Femur (tissue), 1 donor: ENCODE data around the gene TGFB3.

Experiments used
- DNase-seq: peaks from one replicate; pipeline ENCODE4 v3.0.0-alpha.2; 2017

Gene TGFB3

DNA sequence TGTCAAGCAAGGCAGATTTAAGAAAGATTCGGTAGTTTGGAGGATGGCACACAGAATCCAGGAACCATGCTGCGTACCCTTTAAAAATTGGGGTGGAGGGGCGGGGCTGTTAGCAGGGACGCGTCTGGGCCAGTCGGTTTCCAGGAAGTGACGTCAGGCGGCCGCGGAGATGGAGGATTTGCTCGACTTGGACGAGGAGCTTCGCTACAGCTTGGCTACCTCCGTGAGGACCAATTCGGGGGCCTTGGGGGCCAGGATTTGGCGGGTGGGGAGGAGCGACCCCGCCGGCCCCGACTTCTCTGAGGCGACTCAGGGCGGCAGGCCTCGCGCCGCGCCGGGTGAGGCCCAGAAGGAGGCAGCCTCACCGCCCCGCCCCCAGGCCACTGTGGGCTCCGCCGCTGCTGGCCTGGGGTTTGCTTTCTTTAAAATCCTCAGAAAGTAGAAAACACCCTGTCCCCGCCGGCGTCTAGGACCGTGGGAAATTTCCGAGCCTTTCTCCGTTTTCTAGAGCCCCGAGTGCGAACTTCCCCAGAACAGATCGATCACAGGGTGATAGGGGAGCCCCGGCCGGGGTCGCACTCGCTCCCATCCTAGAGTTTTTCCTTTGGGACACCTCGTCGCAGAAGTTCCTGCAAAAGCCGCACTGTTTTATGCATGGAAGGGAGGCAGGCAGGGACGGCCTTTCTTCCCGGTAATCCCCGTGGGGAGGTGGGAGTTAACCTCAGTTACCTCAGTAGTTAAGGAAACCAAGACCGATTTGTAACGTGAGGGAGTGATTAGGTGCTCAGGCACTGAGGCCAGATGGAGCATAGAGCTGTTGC is 4.0 kb upstream of the TGFB3 start, which contains the start of gene IFT43:
TSS of gene IFT43 (plus strand) at position 146 of the 821 bp plus-strand sequence. CDS start at position 170, 24 bp downstream.
- peak; percentile 96 for DNase-seq

DNA sequence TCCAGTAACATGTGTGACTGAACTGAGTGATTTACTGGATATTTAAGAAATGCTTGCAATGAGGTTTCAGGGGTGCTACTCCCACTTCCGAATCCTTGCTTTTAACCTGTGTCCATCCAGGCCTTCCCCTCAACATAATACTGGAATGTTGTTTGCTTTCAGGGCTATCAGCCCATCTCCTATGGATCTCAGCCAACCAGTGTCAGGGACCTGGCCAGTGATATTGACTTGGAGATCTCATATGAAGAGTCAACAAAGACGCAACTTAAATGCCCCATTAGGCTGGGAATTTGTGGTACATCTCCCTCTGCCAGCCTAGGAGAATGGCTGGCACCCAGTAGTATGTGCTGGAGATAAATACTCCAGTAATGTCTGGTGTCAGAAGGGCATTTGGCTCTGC is 2.9 kb upstream of the TGFB3 start:
- no peak for DNase-seq

DNA sequence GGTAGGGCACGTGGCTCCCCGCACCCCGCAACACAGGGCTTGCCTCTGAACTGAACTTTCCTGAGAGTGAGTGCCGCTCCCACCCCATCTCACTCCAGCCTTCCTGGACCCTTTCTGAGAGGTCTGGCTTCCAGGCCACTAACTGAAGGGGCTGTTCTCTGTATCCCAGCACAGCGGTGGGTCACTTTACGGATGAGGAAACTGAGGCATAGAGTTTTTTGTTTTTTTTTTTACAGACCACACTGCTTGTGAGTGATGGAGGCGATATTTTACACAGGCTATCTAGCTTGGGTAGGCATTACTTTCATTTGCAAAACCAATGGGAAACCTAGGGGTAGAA is 1.2 kb upstream of the TGFB3 start:
- DNase-seq, result no peak

DNA sequence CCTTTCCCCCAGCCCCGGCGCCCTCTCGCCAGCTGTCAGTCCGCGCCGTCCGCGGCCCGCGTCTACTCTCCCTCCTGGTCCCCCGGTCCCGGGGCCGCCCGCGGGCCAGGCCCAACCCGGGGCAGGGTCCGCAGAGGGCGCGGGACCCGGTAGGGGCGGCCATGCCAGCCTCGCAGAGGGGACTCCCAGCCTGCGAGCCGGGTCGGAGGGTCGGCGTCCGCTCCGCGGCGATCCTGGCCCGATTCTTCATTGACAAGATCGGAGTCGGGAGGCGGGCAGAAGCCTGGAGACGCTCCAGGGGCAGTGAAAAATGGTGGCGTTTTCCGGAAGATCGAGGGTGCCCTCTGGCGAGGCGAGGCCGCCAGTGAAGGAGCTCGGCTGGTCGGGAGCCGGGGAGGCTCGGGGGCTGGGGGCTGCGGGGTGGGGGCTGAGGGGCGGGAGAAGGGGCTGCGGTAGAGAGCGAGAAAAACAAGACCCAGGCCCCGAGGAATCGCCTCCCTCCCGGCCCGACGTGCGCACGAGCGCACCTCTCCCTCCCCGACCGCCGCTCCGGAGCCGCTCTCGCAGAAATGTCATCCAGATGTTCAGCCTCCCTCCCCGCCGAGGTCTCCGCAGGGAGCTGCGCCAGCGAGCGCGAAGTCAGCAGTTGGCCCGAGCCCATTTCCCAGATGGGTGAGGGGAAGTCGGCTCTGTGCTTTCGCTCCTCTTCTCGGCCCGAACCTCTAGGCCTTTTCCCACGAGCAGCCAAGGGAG is 647 bp upstream of the TGFB3 start:
- peak; percentile 93 for DNase-seq

DNA sequence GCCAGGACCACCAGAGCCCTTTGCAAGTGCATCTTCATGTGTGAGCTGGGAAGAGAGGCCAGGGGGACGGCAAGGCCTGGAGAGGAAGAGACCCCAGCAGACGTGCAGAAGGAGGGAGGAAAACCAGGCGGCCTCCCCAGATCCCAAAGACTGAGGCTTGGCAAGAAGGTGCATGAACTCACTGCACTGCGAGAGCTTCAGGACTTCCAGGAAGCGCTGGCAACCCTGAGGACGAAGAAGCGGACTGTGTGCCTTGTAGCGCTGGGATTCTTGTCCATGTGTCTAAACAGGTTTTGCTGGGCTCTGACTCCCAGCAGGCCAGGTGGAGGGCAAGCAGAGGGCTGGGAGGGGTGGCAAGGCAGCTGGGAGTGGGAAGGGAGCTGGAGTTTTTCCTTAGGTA is 939 bp downstream of the TGFB3 start:
- DNase-seq, result peak; percentile 60

DNA sequence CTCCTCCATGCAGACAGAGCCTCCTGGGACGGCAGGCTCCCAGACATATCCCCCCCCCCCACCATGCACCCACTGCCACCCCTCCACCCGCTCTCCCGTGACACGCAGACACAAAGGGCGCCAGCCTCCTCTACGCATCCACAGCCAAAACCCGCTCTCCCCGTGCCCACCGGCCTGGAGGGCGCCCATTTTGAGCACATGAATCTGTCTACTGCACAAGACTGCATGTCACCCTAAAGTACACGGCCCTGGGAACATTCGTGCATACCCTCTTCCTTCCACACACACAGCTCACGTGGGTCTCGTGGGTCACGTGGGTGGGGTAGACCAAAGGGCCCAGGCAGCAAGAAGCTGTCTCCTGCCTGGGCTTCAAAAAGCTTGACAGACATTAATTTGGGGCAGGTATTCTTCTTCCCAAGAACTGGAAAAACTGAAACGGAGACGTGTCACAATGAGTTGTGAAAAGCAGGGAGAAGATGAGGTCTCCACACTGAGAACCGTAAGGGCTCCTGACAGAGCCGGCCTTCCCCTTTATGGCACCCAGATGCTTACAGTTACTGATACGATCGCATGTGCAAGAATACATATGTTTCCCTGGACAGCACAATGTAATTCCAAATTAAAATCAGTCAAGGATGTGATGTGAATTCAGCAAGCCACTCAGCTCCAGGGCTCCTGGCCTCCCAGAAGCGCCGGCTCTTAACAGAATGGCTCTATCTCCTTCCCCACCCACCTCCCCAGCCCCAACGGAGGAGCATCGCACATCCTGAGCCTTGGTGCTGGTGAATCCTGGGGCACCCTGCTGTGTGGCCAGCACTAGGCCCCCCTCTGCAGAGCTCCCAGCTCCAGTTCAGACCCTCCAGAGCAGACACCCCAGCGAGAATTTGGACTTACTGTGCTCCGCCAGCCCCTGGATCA is 1.9 kb downstream of the TGFB3 start:
- DNase-seq, result peak; percentile 66

DNA sequence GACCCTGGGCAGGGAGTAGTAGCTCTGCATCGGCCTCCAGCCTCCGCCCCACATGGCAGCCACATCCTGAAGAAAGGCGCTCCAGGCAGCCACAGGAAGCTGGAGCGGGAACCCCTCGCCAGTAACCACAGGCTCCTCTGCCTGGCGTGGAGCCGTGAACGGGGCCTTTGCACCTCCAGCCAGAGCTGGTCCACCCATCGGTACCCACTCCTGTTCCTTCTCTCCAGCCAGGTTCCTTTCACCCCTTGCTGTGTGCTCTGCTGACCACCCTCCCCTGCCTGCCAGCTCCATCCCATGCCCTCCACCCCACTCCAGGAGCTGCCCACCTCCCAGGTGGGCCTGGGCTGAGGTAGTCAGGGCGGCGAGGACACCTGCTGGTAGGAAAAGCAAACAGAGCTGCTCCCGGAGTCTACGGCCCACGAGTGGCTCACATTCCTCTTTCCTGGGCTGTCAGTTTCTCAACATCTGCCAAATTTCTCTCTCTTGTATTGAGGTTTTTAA is 2.7 kb downstream of the TGFB3 start:
- peak; percentile 62 for DNase-seq

DNA sequence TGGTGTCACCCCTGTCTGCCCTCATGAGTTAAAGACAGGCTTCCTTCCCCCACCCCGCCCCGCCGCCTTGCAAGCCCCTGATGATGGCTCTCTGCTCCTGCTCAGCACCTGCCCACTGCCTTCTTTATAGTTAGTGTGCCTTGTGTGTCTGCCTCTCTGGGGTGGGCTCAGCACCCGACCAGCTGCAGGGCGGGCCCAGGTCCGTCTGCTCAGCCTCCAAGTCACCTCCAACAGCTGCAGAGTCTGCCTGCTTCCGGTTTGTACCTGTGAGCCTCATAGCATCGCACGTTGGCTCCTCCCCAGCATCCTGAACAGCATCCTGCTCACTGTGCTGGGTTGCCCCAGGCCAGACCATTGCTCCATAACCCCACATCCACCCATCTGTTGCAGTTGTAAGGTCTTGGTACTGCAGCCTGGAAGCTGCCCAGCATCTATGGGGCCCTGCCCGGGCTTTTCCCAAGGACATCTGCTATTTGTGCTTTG is 3.5 kb downstream of the TGFB3 start:
- no peak for DNase-seq

DNA sequence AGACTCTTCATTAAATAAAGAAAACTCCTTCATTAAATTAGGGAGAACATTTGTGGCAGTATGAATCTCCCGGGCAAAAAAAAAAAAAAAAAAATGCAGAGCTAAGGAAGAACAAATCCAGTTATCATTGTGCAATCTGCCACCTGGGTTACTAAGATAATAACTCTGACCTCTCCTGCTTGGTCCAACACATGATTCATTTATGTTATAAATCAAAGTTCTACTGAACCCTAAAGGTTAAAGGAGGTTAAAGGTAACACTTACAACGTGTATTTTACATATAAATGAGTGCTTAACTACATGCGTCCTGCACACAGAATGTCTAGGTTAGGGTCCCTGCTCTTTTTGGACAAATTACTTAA is 4.2 kb downstream of the TGFB3 start:
- no peak for DNase-seq

DNA sequence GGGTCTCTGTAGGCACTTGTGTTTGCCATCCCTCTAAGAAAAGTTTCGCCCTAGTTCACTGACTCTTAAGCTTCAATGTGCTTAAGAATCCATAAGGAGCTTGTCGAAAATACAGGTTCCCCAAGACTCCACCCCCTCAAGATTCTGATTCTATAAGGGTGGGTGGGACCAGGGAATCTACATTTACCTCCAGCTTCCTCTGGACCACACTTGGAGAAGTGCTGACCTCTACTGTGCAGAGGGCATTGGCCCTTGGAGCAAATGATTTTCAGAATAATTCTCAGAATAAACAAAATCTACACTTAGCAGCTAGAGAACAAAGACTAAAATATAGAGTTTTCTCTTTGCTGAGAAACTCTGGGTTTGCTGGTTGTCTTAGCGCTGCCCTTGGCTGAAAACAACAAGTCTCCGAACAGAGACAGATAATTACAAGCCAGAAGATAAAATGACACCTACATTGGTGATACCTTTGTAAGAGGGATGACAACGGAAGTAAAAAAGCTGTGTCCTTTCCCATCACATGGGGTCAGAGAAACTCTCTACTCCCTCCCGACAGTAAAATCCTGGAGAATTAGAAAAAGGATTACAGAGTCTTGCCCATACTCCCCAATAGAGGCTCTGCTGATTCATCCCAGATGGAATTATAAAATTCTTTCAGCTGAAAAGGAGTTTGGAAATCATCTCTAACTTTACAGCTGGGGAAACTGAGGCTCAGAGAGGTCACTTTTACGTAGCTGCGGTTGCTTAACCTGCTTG is 4.8 kb downstream of the TGFB3 start:
- no peak for DNase-seq

DNA sequence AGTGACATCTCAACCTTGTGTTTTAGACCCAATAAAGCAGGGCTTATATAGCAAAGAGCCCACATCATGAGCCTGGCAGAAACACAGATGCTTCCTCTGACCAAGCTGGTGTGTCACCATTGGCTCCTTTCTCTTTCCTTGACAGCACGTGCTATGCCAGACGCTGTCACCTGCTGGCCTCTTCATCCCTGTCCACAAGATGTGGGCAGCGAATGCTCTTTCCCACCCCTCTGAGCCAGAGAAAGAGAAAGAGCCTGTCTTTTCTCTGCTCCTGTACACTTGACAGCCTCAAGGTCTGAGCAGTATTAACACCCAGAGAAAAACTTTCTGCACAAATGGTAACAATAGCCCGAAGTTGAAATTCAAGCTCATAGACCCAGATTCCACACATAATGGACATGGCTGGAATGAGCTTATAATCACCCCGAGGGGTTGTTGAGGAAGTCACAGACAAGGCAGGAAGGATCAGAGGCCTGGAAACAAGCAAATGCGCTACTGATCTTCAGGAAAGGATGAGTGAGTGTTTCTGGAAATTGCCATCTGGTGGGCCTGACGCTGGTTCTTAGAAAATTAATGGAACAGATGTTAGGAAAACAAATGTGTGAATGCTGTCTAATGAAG is 8.9 kb downstream of the TGFB3 start:
- DNase-seq, result no peak

DNA sequence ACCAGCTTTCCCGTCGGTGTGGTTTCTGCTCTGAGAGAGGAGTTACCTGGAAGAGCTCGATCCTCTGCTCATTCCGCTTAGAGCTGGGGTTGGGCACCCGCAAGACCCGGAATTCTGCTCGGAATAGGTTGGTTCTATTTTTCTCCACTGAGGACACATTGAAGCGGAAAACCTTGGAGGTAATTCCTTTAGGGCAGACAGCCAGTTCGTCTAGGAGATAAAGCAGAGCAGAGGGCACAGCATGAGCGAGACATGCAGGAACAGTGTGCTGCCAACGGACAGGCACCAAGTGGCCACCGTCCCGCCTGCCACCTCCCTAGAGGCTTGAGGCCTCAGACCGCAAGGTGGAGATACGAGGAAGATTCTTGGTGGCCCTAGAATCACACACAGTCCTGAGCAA is 10.3 kb downstream of the TGFB3 start:
- DNase-seq, result no peak

DNA sequence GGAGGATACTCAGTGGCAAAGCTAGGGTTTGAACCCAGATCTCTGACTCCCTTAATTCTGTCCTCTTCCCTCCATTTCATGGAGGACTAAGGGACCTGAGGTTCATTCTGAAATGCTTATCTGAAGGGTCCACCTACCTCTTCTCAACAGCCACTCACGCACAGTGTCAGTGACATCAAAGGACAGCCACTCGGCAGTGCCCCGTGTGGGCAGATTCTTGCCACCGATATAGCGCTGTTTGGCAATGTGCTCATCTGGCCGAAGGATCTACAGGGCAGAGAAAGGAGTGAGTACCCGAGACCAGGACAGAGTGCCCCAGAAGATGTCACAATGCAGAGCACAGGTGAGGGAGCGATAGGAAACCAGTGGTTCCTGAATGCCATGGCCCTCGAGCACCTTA is 10.8 kb downstream of the TGFB3 start:
- DNase-seq, result no peak

DNA sequence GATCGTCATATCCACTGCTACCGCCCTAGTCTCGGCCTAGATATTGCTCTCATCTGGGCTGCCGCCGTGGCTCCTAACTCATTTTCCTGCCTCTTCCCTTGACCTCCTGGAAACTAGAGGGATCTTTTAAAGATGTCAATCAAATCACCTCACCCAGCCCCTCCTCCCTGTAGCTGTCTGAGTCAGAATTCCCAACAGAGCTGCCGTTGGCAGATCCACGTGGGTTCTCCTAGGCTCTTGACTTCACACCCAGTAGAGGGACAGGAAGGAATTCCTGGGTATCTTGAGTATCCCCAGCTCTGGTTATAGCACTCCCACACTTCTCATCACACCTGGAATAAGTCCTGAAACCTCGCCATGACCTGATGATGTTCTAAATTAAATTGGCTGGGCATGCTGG is 11.9 kb downstream of the TGFB3 start:
- no peak for DNase-seq

DNA sequence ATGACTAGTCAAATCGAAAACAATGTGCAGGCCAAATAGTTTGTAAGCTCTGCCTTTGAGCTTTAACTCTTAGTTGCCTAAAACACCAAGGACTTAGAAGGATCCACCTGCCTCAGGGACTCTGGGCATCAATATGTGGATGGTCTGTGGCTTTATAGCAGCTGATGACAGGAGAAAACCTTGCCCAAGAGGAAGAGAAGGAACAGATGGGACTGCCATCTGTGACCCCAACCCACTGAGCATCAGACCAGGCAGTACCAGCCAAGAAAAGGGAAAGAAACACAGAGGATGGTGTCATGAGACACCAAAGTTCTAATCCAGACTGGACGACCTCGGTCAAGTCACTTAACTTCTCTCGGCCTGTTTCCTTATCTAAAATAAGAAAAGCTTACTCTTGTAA is 12.7 kb downstream of the TGFB3 start:
- DNase-seq, result no peak

DNA sequence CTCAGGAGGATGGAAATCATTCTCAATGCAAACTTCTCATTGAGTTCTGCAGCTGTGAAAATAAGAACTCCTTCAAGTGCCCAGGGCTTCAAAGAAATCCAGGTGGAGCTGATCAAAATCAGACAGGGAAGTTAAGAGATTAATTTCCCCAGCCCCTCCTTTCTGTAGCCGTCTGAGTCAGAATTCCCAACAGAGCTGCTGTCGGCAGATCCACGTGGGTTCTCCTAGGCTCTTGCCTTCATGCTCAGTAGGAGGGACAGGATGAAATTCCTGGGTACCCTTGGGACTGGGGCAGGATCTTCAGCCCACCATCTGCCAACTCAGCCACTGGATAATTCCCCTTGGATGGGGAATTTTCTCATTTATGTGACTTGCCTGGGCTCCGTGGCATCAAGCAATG is 13.3 kb downstream of the TGFB3 start:
- DNase-seq, result no peak

DNA sequence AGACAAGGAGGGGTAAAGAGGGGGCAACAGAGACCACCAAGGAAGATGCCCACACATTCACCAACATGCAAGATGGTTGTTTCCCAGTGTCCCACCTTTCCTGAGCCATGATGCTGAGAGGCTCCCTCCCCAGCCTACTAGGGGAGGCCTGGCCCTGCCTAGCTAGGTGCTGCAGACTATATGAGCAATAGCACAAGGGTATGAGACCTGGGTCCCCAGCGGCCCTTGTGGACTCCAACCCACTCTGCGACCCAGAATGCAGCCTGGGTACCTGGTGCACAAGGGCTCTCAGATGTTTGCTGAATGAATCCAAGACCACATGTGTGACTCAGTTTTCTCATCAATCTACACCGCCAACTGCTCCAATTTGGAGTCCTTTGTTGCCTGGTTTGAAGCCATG is 13.9 kb downstream of the TGFB3 start:
- no peak for DNase-seq

DNA sequence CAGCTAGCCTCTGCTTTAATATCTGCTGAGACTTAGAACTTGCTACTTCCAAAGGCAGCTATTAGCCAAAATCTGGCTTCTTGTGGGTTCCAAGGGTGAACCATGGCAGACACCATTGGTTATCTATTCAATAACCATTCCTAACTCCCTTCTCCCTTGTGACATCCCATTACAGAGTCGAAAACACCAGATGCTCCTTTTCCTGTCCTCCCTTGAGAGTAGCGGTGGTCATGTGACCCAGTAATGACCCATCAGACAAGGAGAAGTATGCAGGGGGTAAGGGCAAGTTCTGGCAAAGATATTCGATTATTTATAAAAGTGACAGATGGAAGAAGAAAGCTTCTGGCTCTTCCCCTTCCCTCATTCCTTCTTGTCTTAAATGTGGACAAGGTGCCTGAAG is 20.1 kb downstream of the TGFB3 start:
- no peak for DNase-seq

DNA sequence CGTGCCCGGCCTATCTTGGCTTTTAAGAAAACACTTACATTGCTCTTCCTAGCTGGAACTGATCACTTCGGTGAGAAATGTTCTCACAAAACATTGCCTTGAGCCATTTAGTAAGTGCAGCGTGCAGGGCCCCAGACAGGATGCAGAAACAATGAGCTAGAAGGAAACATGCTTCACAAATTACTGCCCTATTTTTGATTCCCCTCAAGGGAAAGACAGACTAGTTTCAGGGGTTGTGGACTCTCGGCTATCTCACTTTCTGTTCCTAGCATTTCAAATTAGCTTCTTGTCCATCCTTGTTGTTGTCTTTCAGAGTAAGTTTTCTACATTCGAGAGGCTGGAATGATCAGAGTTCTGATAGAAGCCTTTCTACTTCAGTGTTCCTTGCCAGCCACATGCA is 21.6 kb downstream of the TGFB3 start:
- no peak for DNase-seq

DNA sequence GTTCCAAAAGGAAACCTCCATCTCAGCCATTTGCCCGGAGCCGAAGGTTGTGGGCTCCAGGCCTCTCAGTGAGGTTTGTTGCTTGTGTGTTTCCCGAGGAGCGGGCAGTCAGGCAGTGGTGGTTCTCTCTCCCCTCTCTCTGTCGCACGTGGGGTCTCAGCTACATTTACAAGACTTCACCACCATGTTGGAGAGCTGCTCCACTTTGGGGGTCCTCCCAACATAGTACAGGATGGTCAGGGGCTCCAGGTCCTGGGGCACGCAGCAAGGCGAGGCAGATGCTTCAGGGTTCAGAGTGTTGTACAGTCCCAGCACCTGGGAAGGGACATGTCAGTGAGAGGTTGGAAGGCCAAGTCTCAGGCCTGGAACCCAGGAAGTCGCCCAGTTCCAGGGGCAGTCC is 22.8 kb downstream of the TGFB3 start:
- no peak for DNase-seq

DNA sequence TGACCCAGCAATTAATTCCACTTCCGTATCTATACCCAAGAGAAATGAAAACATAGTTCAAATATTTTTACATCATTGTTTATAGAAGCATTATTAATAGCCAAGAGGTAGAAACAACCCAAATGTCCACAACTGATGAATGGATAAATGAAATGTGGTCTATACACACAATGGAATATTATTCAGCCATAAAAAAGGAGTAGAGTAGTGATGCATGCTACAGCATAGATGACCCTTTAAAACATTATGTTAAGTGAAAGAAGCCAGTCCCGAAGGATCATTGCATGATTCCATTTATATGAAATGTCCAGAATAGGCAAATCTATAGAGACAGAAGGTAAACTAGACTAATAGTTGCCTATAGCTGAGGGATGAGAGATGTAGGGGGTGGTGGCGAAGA is 29.3 kb downstream of the TGFB3 start:
- no peak for DNase-seq

DNA sequence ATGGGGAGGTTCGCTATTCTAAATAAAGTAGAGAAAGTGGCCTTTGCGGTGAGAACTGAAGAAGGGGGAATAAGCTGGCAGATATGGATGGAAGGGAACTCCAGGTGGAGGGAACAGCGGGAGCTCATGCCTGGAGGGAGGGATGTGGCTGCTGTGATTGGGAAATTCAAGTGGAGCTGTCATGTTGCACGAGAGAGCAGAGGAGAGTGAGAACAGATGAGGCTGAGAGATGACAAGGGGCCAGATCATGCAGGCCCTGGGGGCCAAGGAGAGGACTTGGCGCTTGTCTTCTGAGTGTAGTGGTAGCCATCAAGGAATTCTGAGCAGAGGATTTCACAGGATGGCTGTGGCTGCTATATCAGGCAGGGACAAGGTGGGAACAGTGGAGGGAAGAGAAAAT is 35.0 kb downstream of the TGFB3 start:
- no peak for DNase-seq
